Testis (tissue), 3 donors: ENCODE data around the gene RPS6KA3. TPM values are rescaled to one million over a fixed set of nuclear protein-coding genes. Genes with fewer than 3 reads are reported as not detected.
A peak's percentile ranks its signal among the peaks of the same experiment; 100 is the strongest.

Source experiments
- DNase-seq: peaks from one replicate; pipeline ENCODE4 v3.0.0-alpha.2; 2019
- H3K27ac ChIP-seq, 2 donors: fragments of 200-600 bp; sonication (generic); one replicate each; pipeline ENCODE4 v1.5.1; 2019
- H3K27me3 ChIP-seq: fragments of 200-600 bp; sonication (generic); one replicate; pipeline ENCODE4 v1.5.1; 2019
- H3K36me3 ChIP-seq: fragments of 200-600 bp; sonication (generic); one replicate; pipeline ENCODE4 v1.5.1; 2017; ENCODE audit warnings: low read depth; ENCODE audit errors: missing control alignments
- H3K4me1 ChIP-seq: fragments of 200-600 bp; sonication (generic); one replicate; pipeline ENCODE4 v1.5.1; 2019
- H3K4me3 ChIP-seq, 2 donors: fragments of 200-600 bp; sonication (generic); one replicate each; pipeline ENCODE4 v1.5.1; 2017 to 2019
- H3K9me3 ChIP-seq: fragments of 200-600 bp; sonication (generic); one replicate; pipeline ENCODE4 v1.5.1; 2017
- POLR2A ChIP-seq: fragments of 450-650 bp; IDR thresholded peaks from one replicate; pipeline ENCODE4 v1.6.1; 2017; ENCODE audit warnings: antibody characterized with exemption, mild to moderate bottlenecking, moderate library complexity
- WGBS, 2 donors: methylation state at CpG; one replicate each; pipeline ENCODE4 v1.1.5; 2018; 5-methylcytosine and 5-hydroxymethylcytosine counted together
- intact Hi-C: fragments of 100-400 bp; cut with DNase I; formaldehyde crosslinking; loops from one replicate; pipeline ENCODE4 v1.15.1; 2023; ENCODE audit warnings: low total_unique reads
- polyA plus RNA-seq: library from polyadenylated mRNA; stranded (reverse); fragments of 350-450 nt; fragmentation: Illumina TruSeq; extraction: RNeasy Lipid Tissue Mini Kit (QIAGEN cat#74804); gene quantifications from one replicate; pipeline ENCODE4 v1.2.3, GENCODE V29; 2014; ENCODE audit warnings: low read depth, low replicate concordance; ENCODE audit not compliant: insufficient read depth
- total RNA-seq, 2 donors: library from RNA; depleted of rRNA; stranded (reverse); fragments of >200 nt; gene quantifications; one replicate each; pipeline ENCODE4 v1.2.3, GENCODE V29; 2016
- TF ChIP-seq, protein P1 (sequence below), 3 experiments: fragments of 450-650 bp in 2 of 3; fragments of 200-600 bp in 1 of 3; sonication (generic) in 1 of 3; IDR thresholded peaks; one replicate each; pipeline ENCODE4 v1.5.1; 2016 to 2019; ENCODE audit warnings: antibody characterized with exemption in 3 of 3, mild to moderate bottlenecking in 2 of 3, moderate library complexity in 1 of 3

The RPS6KA3 gene
- total and polyA plus RNA-seq, 3 donors from 2014 or later: 8.5 to 12.6 (median 12.5) TPM

GRCh38 chrX:20116577-20117240 is 150.0 kb downstream of the RPS6KA3 start, which contains the start of gene MAP7D2:
MAP7D2 (minus strand) TSS chrX:20116907; CDS start chrX:20116879, 28 bp downstream.
- H3K36me3 ChIP-seq: no peaks in the 10 kb centered on the region
- intact Hi-C loops: no loop called here
- DNase-seq: peak; percentile 14
- H3K4me1 ChIP-seq: no peaks in the 10 kb centered on the region
- no peak for TF ChIP-seq POLR2A
- TF ChIP-seq, protein P1, sequence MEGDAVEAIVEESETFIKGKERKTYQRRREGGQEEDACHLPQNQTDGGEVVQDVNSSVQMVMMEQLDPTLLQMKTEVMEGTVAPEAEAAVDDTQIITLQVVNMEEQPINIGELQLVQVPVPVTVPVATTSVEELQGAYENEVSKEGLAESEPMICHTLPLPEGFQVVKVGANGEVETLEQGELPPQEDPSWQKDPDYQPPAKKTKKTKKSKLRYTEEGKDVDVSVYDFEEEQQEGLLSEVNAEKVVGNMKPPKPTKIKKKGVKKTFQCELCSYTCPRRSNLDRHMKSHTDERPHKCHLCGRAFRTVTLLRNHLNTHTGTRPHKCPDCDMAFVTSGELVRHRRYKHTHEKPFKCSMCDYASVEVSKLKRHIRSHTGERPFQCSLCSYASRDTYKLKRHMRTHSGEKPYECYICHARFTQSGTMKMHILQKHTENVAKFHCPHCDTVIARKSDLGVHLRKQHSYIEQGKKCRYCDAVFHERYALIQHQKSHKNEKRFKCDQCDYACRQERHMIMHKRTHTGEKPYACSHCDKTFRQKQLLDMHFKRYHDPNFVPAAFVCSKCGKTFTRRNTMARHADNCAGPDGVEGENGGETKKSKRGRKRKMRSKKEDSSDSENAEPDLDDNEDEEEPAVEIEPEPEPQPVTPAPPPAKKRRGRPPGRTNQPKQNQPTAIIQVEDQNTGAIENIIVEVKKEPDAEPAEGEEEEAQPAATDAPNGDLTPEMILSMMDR (IDR thresholded peaks at IDR 0.05): no peak
- H3K27ac ChIP-seq: no peak within 1 kb of the TSS
- WGBS, 2 donors: 24 to 40% methylated on average over 3 to 19 of the region's 91 CpGs
- H3K9me3 ChIP-seq: no peaks in the 10 kb centered on the region
- H3K27me3 ChIP-seq: no peaks in the 10 kb centered on the region
- H3K4me3 ChIP-seq: peak within 1 kb of the TSS; percentile 32 to 52

GRCh38 chrX:20116087-20116576 is 150.6 kb downstream of the RPS6KA3 start:
- Histone ChIP-seq H3K36me3 (no peaks in the 10 kb centered on the region), H3K4me3 (peak overlapping the region; percentile 32 to 52), H3K27ac (no peak overlapping the region), H3K27me3 (no peaks in the 10 kb centered on the region), H3K4me1 (no peaks in the 10 kb centered on the region), H3K9me3 (no peaks in the 10 kb centered on the region)
- WGBS, 2 donors: 40% methylated on average over 7 of the region's 47 CpGs; no CpG with 5 or more reads in 1 of the 2 donors
- TF ChIP-seq POLR2A: no peak
- TF ChIP-seq, protein P1 (IDR thresholded peaks at IDR 0.05): no peak
- DNase-seq: peak; percentile 12
- intact Hi-C loops: no loop called here

GRCh38 chrX:20112022-20112774 is 154.5 kb downstream of the RPS6KA3 start:
- intact Hi-C loops: no loop called here
- 90 to 92% methylated on average over 14 of the region's 14 CpGs for WGBS, 2 donors

GRCh38 chrX:20111271-20111670 is 155.4 kb downstream of the RPS6KA3 start:
- Histone ChIP-seq H3K27ac (no peak overlapping the region), H3K36me3 (no peaks in the 10 kb centered on the region), H3K4me3 (no peak overlapping the region), H3K27me3 (no peaks in the 10 kb centered on the region), H3K4me1 (no peaks in the 10 kb centered on the region), H3K9me3 (no peaks in the 10 kb centered on the region)
- intact Hi-C loops: no loop called here
- whole genome bisulfite sequencing, 2 donors: 90 to 97% methylated on average over 7 to 10 of the region's 10 CpGs
- TF ChIP-seq POLR2A: no peak
- TF ChIP-seq, protein P1 (IDR thresholded peaks at IDR 0.05): no peak
- no peak for DNase-seq

More at GRCh38 chrX:20112022-20112774, 154.5 kb downstream of the RPS6KA3 start:
- no peak for TF ChIP-seq POLR2A
- TF ChIP-seq, protein P1 (IDR thresholded peaks at IDR 0.05): no peak
- H3K9me3 ChIP-seq: no peaks in the 10 kb centered on the region
- H3K4me3 ChIP-seq: no peak overlapping the region
- no peak overlapping the region for H3K27ac ChIP-seq
- no peaks in the 10 kb centered on the region for H3K27me3 ChIP-seq
- DNase-seq: no peak
- no peaks in the 10 kb centered on the region for H3K4me1 ChIP-seq
- H3K36me3 ChIP-seq: no peaks in the 10 kb centered on the region
